Measurements from ENCODE around the gene C14orf119.

The C14orf119 gene

DNA sequence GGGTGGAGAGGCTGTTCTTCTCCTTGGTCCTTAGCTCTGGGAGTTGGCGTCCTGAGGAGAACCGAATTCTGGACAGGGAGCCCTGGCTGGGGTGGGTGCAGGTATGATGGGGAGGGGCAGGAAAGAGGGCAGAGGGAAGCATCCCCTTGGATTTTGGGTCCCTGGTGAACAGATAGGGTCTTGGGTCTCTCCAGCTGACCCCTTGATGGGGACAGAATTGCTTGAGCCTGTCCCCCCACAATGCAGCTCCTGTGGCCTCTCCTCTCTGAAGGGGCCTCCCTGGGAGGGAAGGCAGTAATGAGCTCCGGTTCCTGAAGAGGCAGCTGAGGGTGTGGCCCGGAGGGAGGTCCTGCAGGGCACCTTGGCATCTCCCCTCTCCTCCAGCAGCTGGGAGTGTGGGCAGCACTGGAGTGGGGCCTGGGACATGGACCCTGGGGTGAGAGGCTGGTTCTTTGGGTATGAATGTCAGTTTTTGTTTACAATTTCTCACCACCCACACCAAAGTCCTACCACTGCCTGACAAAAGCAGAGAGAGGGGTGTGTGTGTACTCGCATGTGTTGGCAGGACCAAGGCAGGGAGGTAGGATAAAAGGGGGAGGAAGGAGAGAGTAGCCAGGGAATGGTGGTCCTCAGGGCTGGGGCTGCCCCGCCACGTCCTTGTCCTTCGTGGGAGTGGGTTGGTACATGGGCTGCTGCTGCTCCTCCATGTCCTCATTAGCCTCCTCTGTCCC is 31.4 kb downstream of the C14orf119 start:
- peaks cover 0 to 48% of the 10 kb centered on the region in 2 experiments for H3K36me3 ChIP-seq (ENCODE audit: control insufficient read depth in 1 of 2, insufficient read depth in 2 of 2, low read depth in 1 of 2, low read length in 2 of 2)
- no peak overlapping the region for H2AK5ac ChIP-seq (ENCODE audit: low read length, severe bottlenecking)
- no peak overlapping the region for H2BK120ac ChIP-seq (ENCODE audit: low read depth, low read length)
- no peak overlapping the region for H4K91ac ChIP-seq (ENCODE audit: low read length)
- H3K4me1 ChIP-seq (ENCODE audit: control insufficient read depth, insufficient read depth, low read depth, low read length), result peaks cover 2% of the 10 kb centered on the region
- H3K18ac ChIP-seq (ENCODE audit: low read depth in 1 of 2, low read length in 2 of 2), result no peak overlapping the region
- no peak overlapping the region for H2AFZ ChIP-seq (ENCODE audit: low read depth, low read length)
- no peak overlapping the region for H3K23ac ChIP-seq (ENCODE audit: low read length in 2 of 2)
- H4K8ac ChIP-seq (ENCODE audit: low read length), result no peak overlapping the region
- WGBS, result 87% methylated on average over 6 of the region's 8 CpGs
- H3K4me3 ChIP-seq (ENCODE audit: insufficient read depth in 1 of 2, low read depth in 1 of 2, low read length in 2 of 2), result no peak overlapping the region
- no peak overlapping the region for H3K9ac ChIP-seq (ENCODE audit: low read length)
- H3K4me2 ChIP-seq (ENCODE audit: low read length, poor library complexity, severe bottlenecking), result no peak overlapping the region
- H3K4ac ChIP-seq (ENCODE audit: low read depth in 1 of 2, low read length in 2 of 2), result no peak overlapping the region
- no peak overlapping the region for H2BK5ac ChIP-seq (ENCODE audit: low read depth, low read length, poor library complexity, severe bottlenecking)
- H3K27me3 ChIP-seq (ENCODE audit: control insufficient read depth in 1 of 2, insufficient read depth in 1 of 2, low read length in 2 of 2), result peaks cover 0 to 14% of the 10 kb centered on the region in 2 experiments
- no peak for DNase-seq
- no peaks in the 10 kb centered on the region for H3K79me1 ChIP-seq (replicated peaks; ENCODE audit: low read length, poor library complexity, severe bottlenecking)
- H3K14ac ChIP-seq (ENCODE audit: low read length in 2 of 2), result peak overlapping the region in 1 of 2 experiments; percentile 37
- H3K27ac ChIP-seq (ENCODE audit: low read length, poor library complexity, severe bottlenecking), result no peak overlapping the region
- no peak overlapping the region for H2BK12ac ChIP-seq (ENCODE audit: low read length in 2 of 2)
- no peaks in the 10 kb centered on the region for H3K9me3 ChIP-seq (ENCODE audit: control insufficient read depth, low read length)
- H2BK15ac ChIP-seq (ENCODE audit: low read depth, poor library complexity, severe bottlenecking), result no peak overlapping the region

DNA sequence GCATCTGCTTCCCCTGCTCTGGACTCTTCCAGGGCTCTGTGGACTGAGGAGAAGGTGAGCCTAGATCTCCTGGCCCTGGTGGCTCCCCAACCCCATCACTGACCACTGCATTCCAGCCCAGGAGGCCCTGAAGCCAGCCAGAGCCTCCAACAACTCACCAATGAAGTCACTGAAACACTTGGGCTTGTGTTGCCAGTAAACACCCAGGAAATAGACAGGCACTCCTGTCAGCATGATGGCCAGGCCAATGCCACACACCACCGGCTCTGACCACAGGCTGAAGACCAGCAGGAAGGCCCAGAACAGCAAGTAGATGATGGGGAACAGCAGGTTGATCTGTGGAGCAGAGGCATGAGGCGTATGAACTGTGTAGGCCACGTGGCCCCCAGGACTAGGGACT is 32.6 kb downstream of the C14orf119 start:
- Histone ChIP-seq H3K23ac (ENCODE audit: low read length in 2 of 2) (no peak overlapping the region), H4K8ac (ENCODE audit: low read length) (no peak overlapping the region), H3K9me3 (ENCODE audit: control insufficient read depth, low read length) (no peaks in the 10 kb centered on the region), H3K4ac (ENCODE audit: low read depth in 1 of 2, low read length in 2 of 2) (no peak overlapping the region), H3K9ac (ENCODE audit: low read length) (no peak overlapping the region), H2AFZ (ENCODE audit: low read depth, low read length) (no peak overlapping the region), H3K27me3 (ENCODE audit: control insufficient read depth in 1 of 2, insufficient read depth in 1 of 2, low read length in 2 of 2) (peaks cover 0 to 14% of the 10 kb centered on the region in 2 experiments), H2BK12ac (ENCODE audit: low read length in 2 of 2) (no peak overlapping the region), H3K36me3 (ENCODE audit: control insufficient read depth in 1 of 2, insufficient read depth in 2 of 2, low read depth in 1 of 2, low read length in 2 of 2) (peaks cover 0 to 53% of the 10 kb centered on the region in 2 experiments), H4K91ac (ENCODE audit: low read length) (no peak overlapping the region), H3K27ac (ENCODE audit: low read length, poor library complexity, severe bottlenecking) (no peak overlapping the region), H3K4me2 (ENCODE audit: low read length, poor library complexity, severe bottlenecking) (no peak overlapping the region), H2BK5ac (ENCODE audit: low read depth, low read length, poor library complexity, severe bottlenecking) (no peak overlapping the region), H3K18ac (ENCODE audit: low read depth in 1 of 2, low read length in 2 of 2) (no peak overlapping the region), H3K4me3 (ENCODE audit: insufficient read depth in 1 of 2, low read depth in 1 of 2, low read length in 2 of 2) (no peak overlapping the region), H3K14ac (ENCODE audit: low read length in 2 of 2) (no peak overlapping the region), H2AK5ac (ENCODE audit: low read length, severe bottlenecking) (no peak overlapping the region), H3K4me1 (ENCODE audit: control insufficient read depth, insufficient read depth, low read depth, low read length) (no peaks in the 10 kb centered on the region), H3K79me1 (replicated peaks; ENCODE audit: low read length, poor library complexity, severe bottlenecking) (no peaks in the 10 kb centered on the region), H2BK120ac (ENCODE audit: low read depth, low read length) (no peak overlapping the region), H2BK15ac (ENCODE audit: low read depth, poor library complexity, severe bottlenecking) (no peak overlapping the region)
- 94% methylated on average over 3 of the region's 3 CpGs for WGBS
- DNase-seq, result no peak

DNA sequence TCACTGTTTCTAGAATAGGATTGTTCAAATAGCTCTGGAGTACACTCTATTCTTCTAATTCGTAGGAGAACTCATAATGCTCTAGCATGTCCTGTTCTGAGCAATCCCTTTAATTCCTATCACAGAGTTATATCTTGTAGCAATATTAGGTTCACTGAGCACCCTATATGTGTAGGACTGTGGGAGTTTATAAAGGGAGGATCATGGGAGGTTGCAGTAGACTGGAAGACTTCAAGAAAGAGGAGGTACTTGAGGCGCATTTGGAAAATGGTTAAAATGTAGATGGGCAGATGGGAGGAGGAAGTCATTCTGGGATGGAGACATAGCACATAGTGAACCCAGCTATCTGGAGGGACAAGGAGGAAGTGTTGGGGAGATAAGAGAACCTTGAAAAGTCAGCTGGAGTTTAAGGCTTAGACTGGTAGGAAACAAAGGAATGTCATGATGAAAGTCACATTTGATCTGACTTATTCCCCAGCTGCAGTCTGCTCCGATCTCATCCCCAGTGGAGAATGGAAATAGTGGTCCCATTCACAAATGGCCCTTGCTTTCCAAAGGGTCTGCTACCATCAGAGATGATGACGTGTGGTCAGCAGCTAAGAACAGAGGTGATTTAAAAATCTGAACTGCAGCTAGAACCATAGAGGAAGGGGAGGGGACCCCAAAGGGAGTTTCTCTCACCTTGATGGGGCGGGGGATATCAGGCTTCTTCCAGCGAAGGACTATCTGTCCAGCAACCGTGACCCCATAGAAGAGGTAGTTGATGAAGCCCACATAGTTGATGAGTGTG is 33.9 kb downstream of the C14orf119 start:
- Histone ChIP-seq H2BK120ac (ENCODE audit: low read depth, low read length) (no peak overlapping the region), H3K4me2 (ENCODE audit: low read length, poor library complexity, severe bottlenecking) (no peak overlapping the region), H3K14ac (ENCODE audit: low read length in 2 of 2) (no peak overlapping the region), H3K4me1 (ENCODE audit: control insufficient read depth, insufficient read depth, low read depth, low read length) (no peaks in the 10 kb centered on the region), H3K23ac (ENCODE audit: low read length in 2 of 2) (no peak overlapping the region), H3K4me3 (ENCODE audit: insufficient read depth in 1 of 2, low read depth in 1 of 2, low read length in 2 of 2) (no peak overlapping the region), H4K8ac (ENCODE audit: low read length) (no peak overlapping the region), H3K27ac (ENCODE audit: low read length, poor library complexity, severe bottlenecking) (no peak overlapping the region), H2BK5ac (ENCODE audit: low read depth, low read length, poor library complexity, severe bottlenecking) (no peak overlapping the region), H3K18ac (ENCODE audit: low read depth in 1 of 2, low read length in 2 of 2) (no peak overlapping the region), H4K91ac (ENCODE audit: low read length) (no peak overlapping the region), H2BK12ac (ENCODE audit: low read length in 2 of 2) (no peak overlapping the region), H3K36me3 (ENCODE audit: control insufficient read depth in 1 of 2, insufficient read depth in 2 of 2, low read depth in 1 of 2, low read length in 2 of 2) (peaks cover 0 to 53% of the 10 kb centered on the region in 2 experiments), H2BK15ac (ENCODE audit: low read depth, poor library complexity, severe bottlenecking) (no peak overlapping the region), H3K27me3 (ENCODE audit: control insufficient read depth in 1 of 2, insufficient read depth in 1 of 2, low read length in 2 of 2) (peaks cover 0 to 14% of the 10 kb centered on the region in 2 experiments), H3K79me1 (replicated peaks; ENCODE audit: low read length, poor library complexity, severe bottlenecking) (no peaks in the 10 kb centered on the region), H3K4ac (ENCODE audit: low read depth in 1 of 2, low read length in 2 of 2) (no peak overlapping the region), H3K9ac (ENCODE audit: low read length) (no peak overlapping the region), H2AK5ac (ENCODE audit: low read length, severe bottlenecking) (no peak overlapping the region), H3K9me3 (ENCODE audit: control insufficient read depth, low read length) (no peaks in the 10 kb centered on the region), H2AFZ (ENCODE audit: low read depth, low read length) (no peak overlapping the region)
- no peak for DNase-seq
- WGBS, result 96% methylated on average over 7 of the region's 7 CpGs

DNA sequence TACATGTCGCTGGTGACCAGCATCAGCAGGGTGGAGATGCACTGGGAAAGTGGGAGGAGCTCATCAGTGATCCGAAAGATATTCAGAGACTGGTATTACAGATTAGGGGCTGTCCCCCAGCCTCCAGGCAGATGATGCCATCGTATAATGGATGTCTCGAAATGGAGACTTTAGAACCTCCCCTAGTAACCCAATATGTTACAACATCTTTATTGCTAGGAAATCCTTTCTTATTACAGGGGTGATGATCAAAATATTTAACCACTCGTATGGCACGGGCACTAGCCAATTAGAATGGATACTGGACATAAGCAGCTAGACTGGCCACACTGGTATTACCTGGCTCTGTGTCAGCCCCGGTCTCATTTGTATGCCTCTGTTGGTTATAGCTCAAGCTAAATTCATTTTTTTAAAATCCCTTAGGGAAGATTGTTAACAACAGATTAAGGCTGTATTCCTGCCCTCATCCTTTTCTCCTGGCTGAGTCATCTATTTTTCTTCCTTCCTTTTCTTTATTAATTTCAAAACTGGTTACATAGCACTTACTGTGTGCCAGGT is 34.5 kb downstream of the C14orf119 start:
- no peak overlapping the region for H2BK5ac ChIP-seq (ENCODE audit: low read depth, low read length, poor library complexity, severe bottlenecking)
- H3K36me3 ChIP-seq (ENCODE audit: control insufficient read depth in 1 of 2, insufficient read depth in 2 of 2, low read depth in 1 of 2, low read length in 2 of 2), result peaks cover 0 to 53% of the 10 kb centered on the region in 2 experiments
- no peak overlapping the region for H3K4me3 ChIP-seq (ENCODE audit: insufficient read depth in 1 of 2, low read depth in 1 of 2, low read length in 2 of 2)
- H3K23ac ChIP-seq (ENCODE audit: low read length in 2 of 2), result no peak overlapping the region
- H2AK5ac ChIP-seq (ENCODE audit: low read length, severe bottlenecking), result no peak overlapping the region
- H3K4ac ChIP-seq (ENCODE audit: low read depth in 1 of 2, low read length in 2 of 2), result no peak overlapping the region
- H3K9ac ChIP-seq (ENCODE audit: low read length), result no peak overlapping the region
- H3K27ac ChIP-seq (ENCODE audit: low read length, poor library complexity, severe bottlenecking), result no peak overlapping the region
- H2BK15ac ChIP-seq (ENCODE audit: low read depth, poor library complexity, severe bottlenecking), result no peak overlapping the region
- H3K14ac ChIP-seq (ENCODE audit: low read length in 2 of 2), result no peak overlapping the region
- no peaks in the 10 kb centered on the region for H3K9me3 ChIP-seq (ENCODE audit: control insufficient read depth, low read length)
- no peak overlapping the region for H4K91ac ChIP-seq (ENCODE audit: low read length)
- no peaks in the 10 kb centered on the region for H3K79me1 ChIP-seq (replicated peaks; ENCODE audit: low read length, poor library complexity, severe bottlenecking)
- no peak for DNase-seq
- H2BK120ac ChIP-seq (ENCODE audit: low read depth, low read length), result no peak overlapping the region
- no peak overlapping the region for H4K8ac ChIP-seq (ENCODE audit: low read length)
- peaks cover 0 to 14% of the 10 kb centered on the region in 2 experiments for H3K27me3 ChIP-seq (ENCODE audit: control insufficient read depth in 1 of 2, insufficient read depth in 1 of 2, low read length in 2 of 2)
- no peak overlapping the region for H2AFZ ChIP-seq (ENCODE audit: low read depth, low read length)
- H3K4me2 ChIP-seq (ENCODE audit: low read length, poor library complexity, severe bottlenecking), result no peak overlapping the region
- 92% methylated on average over 6 of the region's 7 CpGs for WGBS
- H3K18ac ChIP-seq (ENCODE audit: low read depth in 1 of 2, low read length in 2 of 2), result no peak overlapping the region
- H2BK12ac ChIP-seq (ENCODE audit: low read length in 2 of 2), result no peak overlapping the region
- H3K4me1 ChIP-seq (ENCODE audit: control insufficient read depth, insufficient read depth, low read depth, low read length), result no peaks in the 10 kb centered on the region
